ENCODE measurements around the gene PACRG.

PACRG gene

DNA sequence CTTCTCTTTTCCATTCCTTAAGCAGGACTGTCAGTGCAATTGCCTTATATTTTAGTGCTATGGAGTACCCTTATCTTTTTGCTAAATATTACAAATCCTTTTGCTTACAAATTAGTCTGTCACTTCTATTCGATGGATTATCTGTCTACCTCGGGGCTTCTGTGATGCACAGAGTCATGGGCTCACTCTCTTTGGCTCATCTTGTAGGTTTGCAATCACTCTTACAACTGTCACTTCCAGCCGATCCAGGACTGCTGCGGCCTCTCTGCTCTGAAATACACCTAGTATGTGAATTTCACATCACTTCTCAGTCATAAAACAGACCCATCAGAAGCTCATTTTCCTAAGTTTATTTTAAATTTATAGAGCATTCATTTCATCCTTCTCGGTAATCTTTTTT lies 393.5 kb downstream of the PACRG start:
- CTCF ChIA-PET: no interaction called here
- H3K27ac ChIP-seq: no peak overlapping the region
- DNase-seq (ENCODE audit: low spot score): no peak
- TF ChIP-seq, protein P1, sequence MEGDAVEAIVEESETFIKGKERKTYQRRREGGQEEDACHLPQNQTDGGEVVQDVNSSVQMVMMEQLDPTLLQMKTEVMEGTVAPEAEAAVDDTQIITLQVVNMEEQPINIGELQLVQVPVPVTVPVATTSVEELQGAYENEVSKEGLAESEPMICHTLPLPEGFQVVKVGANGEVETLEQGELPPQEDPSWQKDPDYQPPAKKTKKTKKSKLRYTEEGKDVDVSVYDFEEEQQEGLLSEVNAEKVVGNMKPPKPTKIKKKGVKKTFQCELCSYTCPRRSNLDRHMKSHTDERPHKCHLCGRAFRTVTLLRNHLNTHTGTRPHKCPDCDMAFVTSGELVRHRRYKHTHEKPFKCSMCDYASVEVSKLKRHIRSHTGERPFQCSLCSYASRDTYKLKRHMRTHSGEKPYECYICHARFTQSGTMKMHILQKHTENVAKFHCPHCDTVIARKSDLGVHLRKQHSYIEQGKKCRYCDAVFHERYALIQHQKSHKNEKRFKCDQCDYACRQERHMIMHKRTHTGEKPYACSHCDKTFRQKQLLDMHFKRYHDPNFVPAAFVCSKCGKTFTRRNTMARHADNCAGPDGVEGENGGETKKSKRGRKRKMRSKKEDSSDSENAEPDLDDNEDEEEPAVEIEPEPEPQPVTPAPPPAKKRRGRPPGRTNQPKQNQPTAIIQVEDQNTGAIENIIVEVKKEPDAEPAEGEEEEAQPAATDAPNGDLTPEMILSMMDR (conservative IDR thresholded peaks at IDR 0.05; ENCODE audit: low read depth): no peak
- POLR2A ChIA-PET (ENCODE audit: low non-redundant PET): no interaction called here

- no peak for DNase-seq (ENCODE audit: low spot score)
- POLR2A ChIA-PET (ENCODE audit: low non-redundant PET): no interaction called here
- H3K27ac ChIP-seq: no peak overlapping the region
- CTCF ChIA-PET: no interaction called here
- TF ChIP-seq, protein P1 (conservative IDR thresholded peaks at IDR 0.05; ENCODE audit: low read depth): no peak
These were observed 394.6 kb downstream of the PACRG start for GRCh38 chr6:163122365-163122764.

GRCh38 chr6:163123098-163123497 lies 395.3 kb downstream of the PACRG start:
- ChIA-PET POLR2A (ENCODE audit: low non-redundant PET) (no interaction called here), CTCF (no interaction called here)
- H3K27ac ChIP-seq: no peak overlapping the region
- TF ChIP-seq, protein P1 (conservative IDR thresholded peaks at IDR 0.05; ENCODE audit: low read depth): no peak
- DNase-seq (ENCODE audit: low spot score): no peak

DNA sequence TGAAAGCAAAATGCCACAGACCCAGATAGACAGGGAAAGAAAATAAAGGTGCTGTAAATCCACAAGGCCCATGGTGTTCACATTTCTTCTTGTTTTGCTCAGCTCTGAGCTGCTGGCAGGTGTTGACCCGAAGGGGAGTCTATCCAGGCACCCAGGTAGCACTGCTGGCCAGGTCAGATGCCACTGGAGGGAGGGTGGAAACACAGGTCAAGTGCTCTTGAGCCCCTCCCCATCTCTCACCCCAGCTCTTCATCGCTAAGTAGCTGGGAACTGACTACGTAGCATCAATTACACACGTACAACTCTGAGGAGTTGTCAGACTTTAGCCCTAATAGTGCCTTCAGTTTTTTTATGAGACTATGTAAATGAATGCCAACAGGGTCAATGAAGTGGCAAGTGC lies 399.0 kb downstream of the PACRG start:
- POLR2A ChIA-PET (ENCODE audit: low non-redundant PET): no interaction called here
- CTCF ChIA-PET: interaction anchor here (0.6 to 0.7 kb wide), 2 partner anchors 43 to 703 kb away, joined by 3 read pairs; no protein-coding TSS in a partner anchor

DNA sequence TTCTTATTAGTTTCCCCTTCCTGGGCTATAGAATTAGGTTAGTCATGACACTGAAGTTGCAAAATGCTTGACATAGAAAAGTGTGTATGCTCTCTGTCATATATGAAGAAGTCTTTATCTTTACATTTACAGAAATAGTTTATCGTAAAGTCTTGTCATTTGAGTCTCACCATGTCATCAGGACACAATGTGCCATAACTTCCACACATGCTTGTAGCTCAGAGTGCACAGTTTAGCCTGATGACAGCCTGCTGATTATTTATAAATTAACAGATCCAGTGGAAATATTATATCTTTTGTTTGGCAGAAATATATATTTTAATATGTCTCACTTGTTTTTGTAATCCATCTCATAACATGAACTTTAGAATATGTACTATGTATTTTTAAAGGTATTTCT lies 399.8 kb downstream of the PACRG start:
- no peak overlapping the region for H3K27ac ChIP-seq
- CTCF ChIA-PET: interaction anchor here (0.6 to 0.7 kb wide), 3 partner anchors 22 to 702 kb away, joined by 3 read pairs; no protein-coding TSS in a partner anchor
- TF ChIP-seq, protein P1 (conservative IDR thresholded peaks at IDR 0.05; ENCODE audit: low read depth): no peak
- POLR2A ChIA-PET (ENCODE audit: low non-redundant PET): no interaction called here
- no peak for DNase-seq (ENCODE audit: low spot score)

More for the DNA sequence above, 399.0 kb downstream of the PACRG start:
- no peak overlapping the region for H3K27ac ChIP-seq
- TF ChIP-seq, protein P1 (conservative IDR thresholded peaks at IDR 0.05; ENCODE audit: low read depth): no peak
- no peak for DNase-seq (ENCODE audit: low spot score)

- DNase-seq (ENCODE audit: low spot score): no peak
- ChIA-PET POLR2A (ENCODE audit: low non-redundant PET) (no interaction called here), CTCF (interaction anchor here (0.6 kb wide), 1 partner anchor 21 kb away, joined by 3 read pairs; no protein-coding TSS in a partner anchor)
- H3K27ac ChIP-seq: no peak overlapping the region
- TF ChIP-seq, protein P1 (conservative IDR thresholded peaks at IDR 0.05; ENCODE audit: low read depth): no peak
These were observed 400.6 kb downstream of the PACRG start for GRCh38 chr6:163128324-163128723.

Data from RWPE1 (cell line).